Trophoblast cell (in vitro differentiated cells and primary cell): Measurements from ENCODE around the gene IL36G.

ENCODE experiments used
- DNase-seq, 2 donors: peaks; one replicate each; pipeline ENCODE4 v3.0.0-alpha.2; 2016
- H2AFZ ChIP-seq: 2 replicates; pipeline ENCODE4 v1.6.1; 2013; ENCODE audit warnings: low read length, moderate library complexity, mild to moderate bottlenecking; ENCODE audit not compliant: insufficient read depth, poor library complexity
- H2AK5ac ChIP-seq: 2 replicates; pipeline ENCODE4 v1.6.1; 2013; ENCODE audit warnings: mild to moderate bottlenecking, low read length
- H2BK120ac ChIP-seq: 2 replicates; pipeline ENCODE4 v1.6.1; 2013; ENCODE audit warnings: low read length, mild to moderate bottlenecking, moderate library complexity; ENCODE audit not compliant: insufficient read depth, poor library complexity
- H2BK12ac ChIP-seq: 2 replicates; pipeline ENCODE4 v1.6.1; 2013; ENCODE audit warnings: mild to moderate bottlenecking, low read length, moderate library complexity
- H2BK5ac ChIP-seq: 2 replicates; pipeline ENCODE4 v1.6.1; 2013; ENCODE audit warnings: low read length, low read depth, moderate library complexity, mild to moderate bottlenecking; ENCODE audit not compliant: poor library complexity
- H3K14ac ChIP-seq: 2 replicates; pipeline ENCODE4 v1.6.1; 2013; ENCODE audit warnings: mild to moderate bottlenecking, low read length
- H3K18ac ChIP-seq: 2 replicates; pipeline ENCODE4 v1.6.1; 2013; ENCODE audit warnings: mild to moderate bottlenecking, low read length
- H3K23ac ChIP-seq: 2 replicates; pipeline ENCODE4 v1.6.1; 2013; ENCODE audit warnings: low read length
- H3K27ac ChIP-seq: 2 replicates; pipeline ENCODE4 v1.5.1; 2013; ENCODE audit warnings: low read depth, mild to moderate bottlenecking, inconsistent platforms, low read length, moderate library complexity
- H3K27me3 ChIP-seq: 2 replicates; pipeline ENCODE4 v1.6.1; 2013; ENCODE audit warnings: inconsistent platforms, mild to moderate bottlenecking, low read length, moderate library complexity; ENCODE audit not compliant: insufficient read depth
- H3K36me3 ChIP-seq, 2 experiments: 1 replicate in 1 of 2; 2 replicates in 1 of 2; pipeline ENCODE4 v1.6.1; 2013; ENCODE audit warnings: low read length in 2 of 2, mild to moderate bottlenecking in 2 of 2, moderate library complexity in 1 of 2; ENCODE audit not compliant: insufficient read depth in 2 of 2, control insufficient read depth in 1 of 2
- H3K4ac ChIP-seq: 2 replicates; pipeline ENCODE4 v1.6.1; 2013; ENCODE audit warnings: low read depth, mild to moderate bottlenecking, low read length, moderate library complexity
- H3K4me1 ChIP-seq, 2 experiments: 1 replicate in 1 of 2; 2 replicates in 1 of 2; pipeline ENCODE4 v1.6.1; 2013; ENCODE audit warnings: low read length in 2 of 2, mild to moderate bottlenecking in 2 of 2, moderate library complexity in 1 of 2; ENCODE audit not compliant: insufficient read depth in 2 of 2, control insufficient read depth in 1 of 2
- H3K4me2 ChIP-seq: 2 replicates; pipeline ENCODE4 v1.6.1; 2013; ENCODE audit warnings: inconsistent platforms, mild to moderate bottlenecking, low read length, moderate library complexity
- H3K4me3 ChIP-seq: 2 replicates; pipeline ENCODE4 v1.5.1; 2013; ENCODE audit warnings: mild to moderate bottlenecking, low read depth, low read length, inconsistent platforms
- H3K79me1 ChIP-seq: one replicate; pipeline ENCODE4 v1.6.1; 2013; ENCODE audit warnings: low read length
- H3K79me2 ChIP-seq: 2 replicates; pipeline ENCODE4 v1.6.1; 2013; ENCODE audit warnings: low read length, mild to moderate bottlenecking; ENCODE audit not compliant: control insufficient read depth, insufficient read depth, poor library complexity
- H3K9ac ChIP-seq: 2 replicates; pipeline ENCODE4 v1.6.1; 2013; ENCODE audit warnings: mild to moderate bottlenecking, low read length
- H3K9me3 ChIP-seq: 2 replicates; pipeline ENCODE4 v1.6.1; 2013; ENCODE audit warnings: low read depth, mild to moderate bottlenecking, control low read depth, inconsistent platforms, low read length; ENCODE audit not compliant: insufficient read depth
- H4K12ac ChIP-seq: 2 replicates; pipeline ENCODE4 v1.6.1; 2013; ENCODE audit warnings: low read depth, mild to moderate bottlenecking, low read length, moderate library complexity
- H4K8ac ChIP-seq: 2 replicates; pipeline ENCODE4 v1.6.1; 2013; ENCODE audit warnings: low read depth, mild to moderate bottlenecking, low read length, moderate library complexity
- H4K91ac ChIP-seq: one replicate; pipeline ENCODE4 v1.6.1; 2013; ENCODE audit warnings: low read depth, mild to moderate bottlenecking, low read length, moderate library complexity
- WGBS: extraction: QIAGEN DNeasy Blood & Tissue Kit; methylation state at CpG from one replicate; pipeline ENCODE4 v1.1.7; 2013; ENCODE audit warnings: missing lambda C conversion rate; ENCODE audit not compliant: insufficient read length, insufficient coverage; ENCODE audit errors: extremely low coverage; 5-methylcytosine and 5-hydroxymethylcytosine counted together

Gene IL36G

GRCh38 chr2:112995346-112995920, 17.6 kb downstream of the IL36G start:
- Histone ChIP-seq H4K8ac (no peak overlapping the region), H2BK120ac (no peak overlapping the region), H3K4ac (no peak overlapping the region), H2AK5ac (no peak overlapping the region), H2BK12ac (no peak overlapping the region), H3K4me3 (no peak overlapping the region), H3K36me3 (no peaks in the 10 kb centered on the region), H3K18ac (no peak overlapping the region), H3K27me3 (no peaks in the 10 kb centered on the region), H3K4me2 (no peak overlapping the region), H3K79me1 (no peaks in the 10 kb centered on the region), H2BK5ac (no peak overlapping the region), H2AFZ (no peak overlapping the region), H3K23ac (no peak overlapping the region), H3K14ac (no peak overlapping the region), H3K79me2 (no peaks in the 10 kb centered on the region), H4K12ac (no peak overlapping the region), H4K91ac (no peak overlapping the region), H3K9me3 (peaks cover 9% of the 10 kb centered on the region), H3K27ac (no peak overlapping the region), H3K4me1 (no peaks in the 10 kb centered on the region), H3K9ac (no peak overlapping the region)
- WGBS, result no CpG with 5 or more reads among the region's 14 CpGs
- no peak for DNase-seq

- Histone ChIP-seq H3K27me3 (no peaks in the 10 kb centered on the region), H2BK5ac (no peak overlapping the region), H3K9ac (no peak overlapping the region), H2BK120ac (no peak overlapping the region), H3K4me2 (no peak overlapping the region), H3K4me1 (no peaks in the 10 kb centered on the region), H3K79me2 (no peaks in the 10 kb centered on the region), H3K18ac (no peak overlapping the region), H2AFZ (no peak overlapping the region), H2AK5ac (no peak overlapping the region), H3K14ac (no peak overlapping the region), H3K36me3 (no peaks in the 10 kb centered on the region), H4K91ac (no peak overlapping the region), H3K23ac (no peak overlapping the region), H3K27ac (no peak overlapping the region), H3K79me1 (no peaks in the 10 kb centered on the region), H3K9me3 (peaks cover 9% of the 10 kb centered on the region), H4K12ac (no peak overlapping the region), H4K8ac (no peak overlapping the region), H2BK12ac (no peak overlapping the region), H3K4ac (no peak overlapping the region), H3K4me3 (no peak overlapping the region)
- DNase-seq, result no peak
- WGBS, result no CpG with 5 or more reads among the region's 6 CpGs
Observed at GRCh38 chr2:112996635-112997034, 18.8 kb downstream of the IL36G start.

- no peak overlapping the region for H2BK120ac ChIP-seq
- H3K4ac ChIP-seq, result no peak overlapping the region
- no peak overlapping the region for H4K91ac ChIP-seq
- H3K9me3 ChIP-seq, result peaks cover 9% of the 10 kb centered on the region
- H3K27ac ChIP-seq, result no peak overlapping the region
- H3K4me1 ChIP-seq, result no peaks in the 10 kb centered on the region
- no peak overlapping the region for H2AK5ac ChIP-seq
- no peak overlapping the region for H4K8ac ChIP-seq
- H2BK5ac ChIP-seq, result no peak overlapping the region
- no peaks in the 10 kb centered on the region for H3K79me1 ChIP-seq
- H3K9ac ChIP-seq, result no peak overlapping the region
- no peak overlapping the region for H3K18ac ChIP-seq
- no peak overlapping the region for H3K23ac ChIP-seq
- no CpG with 5 or more reads among the region's 1 CpG for WGBS
- H3K27me3 ChIP-seq, result no peaks in the 10 kb centered on the region
- no peak for DNase-seq
- no peaks in the 10 kb centered on the region for H3K79me2 ChIP-seq
- no peaks in the 10 kb centered on the region for H3K36me3 ChIP-seq
- no peak overlapping the region for H4K12ac ChIP-seq
- no peak overlapping the region for H3K4me2 ChIP-seq
- no peak overlapping the region for H2BK12ac ChIP-seq
- H3K4me3 ChIP-seq, result no peak overlapping the region
- H3K14ac ChIP-seq, result no peak overlapping the region
- H2AFZ ChIP-seq, result no peak overlapping the region
Observed at GRCh38 chr2:112997151-112997550, 19.3 kb downstream of the IL36G start.

- Histone ChIP-seq H3K4me1 (no peaks in the 10 kb centered on the region), H3K9ac (no peak overlapping the region), H4K8ac (no peak overlapping the region), H3K27me3 (no peaks in the 10 kb centered on the region), H4K12ac (no peak overlapping the region), H3K4me3 (no peak overlapping the region), H3K9me3 (peaks cover 11% of the 10 kb centered on the region), H3K18ac (no peak overlapping the region), H3K4ac (no peak overlapping the region), H3K23ac (no peak overlapping the region), H3K27ac (no peak overlapping the region), H2AK5ac (no peak overlapping the region), H2AFZ (no peak overlapping the region), H2BK12ac (no peak overlapping the region), H2BK120ac (no peak overlapping the region), H3K36me3 (no peaks in the 10 kb centered on the region), H3K14ac (no peak overlapping the region), H4K91ac (no peak overlapping the region), H3K4me2 (no peak overlapping the region), H3K79me2 (no peaks in the 10 kb centered on the region), H3K79me1 (no peaks in the 10 kb centered on the region), H2BK5ac (no peak overlapping the region)
- DNase-seq, result no peak
- WGBS, result no CpG with 5 or more reads among the region's 1 CpG
Observed at GRCh38 chr2:113000436-113000835, 22.6 kb downstream of the IL36G start.
